ENCODE measurements around the gene FBLN2.
"Not testable (repeated sequence)": the region's sequence is repeated elsewhere in the genome, so short reads cannot be mapped to it uniquely, and the experiment has no call there.

Gene FBLN2

GRCh38 chr3:13548696-13549622 lies at the start of gene FBLN2:
Gene FBLN2, plus strand, starts transcription at chr3:13549125. Its CDS starts 21,231 bp downstream, at chr3:13570356.
- DNase-seq (ENCODE audit: low spot score), result no peak

- not testable (repeated sequence) for DNase-seq (ENCODE audit: low spot score)
These were observed 49.7 kb upstream of the FBLN2 start for GRCh38 chr3:13499246-13499645.

GRCh38 chr3:13500133-13500885 lies 48.6 kb upstream of the FBLN2 start:
- no peak for DNase-seq (ENCODE audit: low spot score)

GRCh38 chr3:13501056-13501455 lies 47.9 kb upstream of the FBLN2 start:
- no peak for DNase-seq (ENCODE audit: low spot score)

GRCh38 chr3:13501521-13501920 lies 47.4 kb upstream of the FBLN2 start:
- DNase-seq (ENCODE audit: low spot score), result no peak

GRCh38 chr3:13501958-13502790 lies 46.8 kb upstream of the FBLN2 start:
- DNase-seq (ENCODE audit: low spot score), result no peak

GRCh38 chr3:13502791-13503060 lies 46.2 kb upstream of the FBLN2 start:
- DNase-seq (ENCODE audit: low spot score), result no peak

- DNase-seq (ENCODE audit: low spot score), result no peak
These were observed 44.6 kb upstream of the FBLN2 start for GRCh38 chr3:13504161-13504831.

- no peak for DNase-seq (ENCODE audit: low spot score)
These were observed 43.5 kb upstream of the FBLN2 start for GRCh38 chr3:13505147-13506130.

- DNase-seq (ENCODE audit: low spot score), result no peak
These were observed 42.7 kb upstream of the FBLN2 start for GRCh38 chr3:13506239-13506638.

GRCh38 chr3:13506680-13507079 lies 42.2 kb upstream of the FBLN2 start:
- no peak for DNase-seq (ENCODE audit: low spot score)

- DNase-seq (ENCODE audit: low spot score), result no peak
These were observed 41.7 kb upstream of the FBLN2 start for GRCh38 chr3:13507247-13507569.

GRCh38 chr3:13507570-13508339 lies 41.2 kb upstream of the FBLN2 start:
- DNase-seq (ENCODE audit: low spot score), result no peak

- DNase-seq (ENCODE audit: low spot score), result no peak
These were observed 40.4 kb upstream of the FBLN2 start for GRCh38 chr3:13508496-13508895.

GRCh38 chr3:13509059-13509815 lies 39.7 kb upstream of the FBLN2 start:
- DNase-seq (ENCODE audit: low spot score), result no peak

GRCh38 chr3:13509816-13510192 lies 39.1 kb upstream of the FBLN2 start:
- DNase-seq (ENCODE audit: low spot score), result no peak

- DNase-seq (ENCODE audit: low spot score), result no peak
These were observed 36.5 kb upstream of the FBLN2 start for GRCh38 chr3:13512451-13512850.

- DNase-seq (ENCODE audit: low spot score), result no peak
These were observed 35.6 kb upstream of the FBLN2 start for GRCh38 chr3:13513051-13513912.
